Pancreas (tissue), 10 donors: ENCODE measurements around the gene SMARCD2. TPM values are rescaled to one million over a fixed set of nuclear protein-coding genes. Genes with fewer than 3 reads are reported as not detected.

Experiments
- ATAC-seq, 4 donors: fragments of 200-7000 bp; cut with Tn5 transposase; one replicate each; pipeline versions ENCODE4 v1.8.0 to v1.9.1; 2020; ENCODE audit warnings: mild to moderate bottlenecking in 4 of 4, moderate library complexity in 4 of 4
- DNase-seq, 6 donors: peaks; one replicate each; pipeline ENCODE4 v3.0.0-alpha.2; 2020
- FAIRE-seq: peaks from 2 replicates; lab custom pipeline; 2012; peaks lifted over from hg19 to GRCh38; lab: Jason Lieb, UNC
- H3K27ac ChIP-seq, 4 donors: fragments of 200-600 bp; sonication (generic); 1 replicate in 3 of 4; 2 replicates in 1 of 4; pipeline versions ENCODE4 v1.5.0 to v1.8.0; 2020
- H3K27me3 ChIP-seq, 4 donors: fragments of 200-600 bp; one replicate each; pipeline ENCODE4 v1.8.0; 2021
- H3K36me3 ChIP-seq, 3 donors: fragments of 200-600 bp; sonication (generic) in 1 of 3; one replicate each; pipeline versions ENCODE4 v1.5.0 to v1.8.0; 2020 to 2021
- H3K4me1 ChIP-seq, 3 donors: fragments of 200-600 bp; one replicate each; pipeline ENCODE4 v1.8.0; 2021
- H3K4me3 ChIP-seq, 4 donors: fragments of 200-600 bp; sonication (generic) in 2 of 4; one replicate each; pipeline versions ENCODE4 v1.5.0 to v1.8.0; 2020 to 2021
- H3K9me3 ChIP-seq, 4 donors: fragments of 200-600 bp; one replicate each; pipeline ENCODE4 v1.8.0; 2021
- CTCF ChIP-seq, 4 donors: fragments of 200-600 bp; sonication (generic) in 3 of 4; IDR thresholded peaks; one replicate each; pipeline versions ENCODE4 v1.5.0 to v1.8.0; 2021; ENCODE audit warnings: antibody characterized with exemption in 4 of 4
- WGBS, 2 donors: extraction: QIAGEN DNeasy Blood & Tissue Kit; methylation state at CpG; one replicate each; pipeline ENCODE4 v1.1.7; 2013; 5-methylcytosine and 5-hydroxymethylcytosine counted together
- intact Hi-C, 3 donors: fragments of 100-400 bp; cut with DNase I; formaldehyde crosslinking; loops; one replicate each; pipeline versions ENCODE4 v1.11.1 to v1.14.2; 2022
- polyA plus RNA-seq, 2 donors: library from polyadenylated mRNA; stranded (reverse); fragments of 200-250 nt; gene quantifications; one replicate each; pipeline ENCODE4 v1.2.3, GENCODE V29; 2013
- total RNA-seq, 6 donors: library from RNA; stranded (reverse); fragmentation: NEBNext Ultra II Directional in 4 of 6; extraction: Animal tissue kit (Norgen Biotek cat#: 25700) in 4 of 6; gene quantifications; one replicate each; pipeline versions ENCODE4 v1.2.1 to v1.2.4, GENCODE V29; 2021 to 2023
- donor health status: healthy with polysubstance abuse.
- donor health status: DM: no; HTN: no; CAD: no; lungs with moderate emphysema.
- donor health status: DM: no; HTN: no; CAD: no.
- donor health status: control.
- donor health status: control.
- donor health status: Bipolar disorder and iron deficiency.
- donor health status: DM: yes; HTN: yes; CAD: no.
- donor health status: DM: no; HTN: no; CAD: no.
- donor health status: DM: no; HTN: no; CAD: no.
- donor health status: DM: yes; HTN: yes; CAD: no.

SMARCD2 gene
- total and polyA plus RNA-seq, 8 donors: 37.6 to 57.3 (median 47.2) TPM

GRCh38 chr17:63820963-63821561 lies 21.4 kb downstream of the SMARCD2 start:
- Histone ChIP-seq H3K27me3 (no peaks in the 10 kb centered on the region), H3K4me1 (peaks cover 4 to 12% (median 4%) of the 10 kb centered on the region in 3 donors), H3K27ac (no peak overlapping the region), H3K36me3 (peaks cover 0 to 87% (median 43%) of the 10 kb centered on the region in 3 donors), H3K4me3 (no peak overlapping the region), H3K9me3 (no peaks in the 10 kb centered on the region)
- intact Hi-C loops: no loop called here
- WGBS, 2 donors: 84 to 89% methylated on average over 10 of the region's 10 CpGs
- FAIRE-seq: no peak
- ATAC-seq: no peak
- DNase-seq: no peak
- TF ChIP-seq CTCF (IDR thresholded peaks at IDR 0.05): no peak

GRCh38 chr17:63819585-63820537 lies 22.6 kb downstream of the SMARCD2 start:
- DNase-seq (no peak), FAIRE-seq (no peak), ATAC-seq (peak; percentile 5 to 40 (median 24))
- peaks cover 0 to 7% (median 0%) of the 10 kb centered on the region in 3 donors for H3K4me1 ChIP-seq
- H3K36me3 ChIP-seq: peaks cover 0 to 93% (median 46%) of the 10 kb centered on the region in 3 donors
- 63 to 69% methylated on average over 21 of the region's 21 CpGs for WGBS, 2 donors
- TF ChIP-seq CTCF (IDR thresholded peaks at IDR 0.05): no peak
- no peaks in the 10 kb centered on the region for H3K9me3 ChIP-seq
- H3K27ac ChIP-seq: peak overlapping the region; percentile 2 to 63 (median 46)
- H3K27me3 ChIP-seq: no peaks in the 10 kb centered on the region
- H3K4me3 ChIP-seq: no peak overlapping the region
- intact Hi-C loops: no loop called here

- no peak overlapping the region for H3K4me3 ChIP-seq
- 36 to 38% methylated on average over 6 of the region's 6 CpGs for WGBS, 2 donors
- intact Hi-C loops: no loop called here
- no peak for TF ChIP-seq CTCF (IDR thresholded peaks at IDR 0.05)
- H3K36me3 ChIP-seq: peaks cover 0 to 94% (median 50%) of the 10 kb centered on the region in 3 donors
- FAIRE-seq (no peak), DNase-seq (no peak), ATAC-seq (peak; percentile 30 to 70 (median 46))
- no peaks in the 10 kb centered on the region for H3K9me3 ChIP-seq
- H3K27ac ChIP-seq: peak overlapping the region in 2 of 4 donors; percentile 58 to 63
- H3K27me3 ChIP-seq: no peaks in the 10 kb centered on the region
- peaks cover 0 to 7% (median 0%) of the 10 kb centered on the region in 3 donors for H3K4me1 ChIP-seq
Observed at GRCh38 chr17:63819131-63819530, 23.4 kb downstream of the SMARCD2 start.

GRCh38 chr17:63817736-63818385 lies 24.6 kb downstream of the SMARCD2 start:
- Histone ChIP-seq H3K4me1 (peaks cover 0 to 7% (median 0%) of the 10 kb centered on the region in 3 donors), H3K9me3 (no peaks in the 10 kb centered on the region), H3K27me3 (no peaks in the 10 kb centered on the region), H3K27ac (no peak overlapping the region), H3K4me3 (no peak overlapping the region), H3K36me3 (peaks cover 0 to 96% (median 57%) of the 10 kb centered on the region in 3 donors)
- ATAC-seq (no peak), DNase-seq (peak in 2 of 6 donors; percentile 14 to 46), FAIRE-seq (no peak)
- TF ChIP-seq CTCF (IDR thresholded peaks at IDR 0.05): no peak
- WGBS, 2 donors: 93 to 95% methylated on average over 27 of the region's 27 CpGs
- intact Hi-C loops: no loop called here
